ENCODE measurements around the gene MANF.

Gene MANF

GRCh38 chr3:51374456-51374855 is 10.6 kb upstream of the MANF start:
- Histone ChIP-seq H3K36me3 (ENCODE audit: control insufficient read depth, insufficient read depth, low read length) (no peaks in the 10 kb centered on the region), H3K27me3 (replicated peaks; ENCODE audit: control insufficient read depth, insufficient read depth, low read length) (peaks cover 1% of the 10 kb centered on the region), H3K4me3 (replicated peaks; ENCODE audit: low read depth, low read length) (no peak overlapping the region)
- TF ChIP-seq, protein P1, sequence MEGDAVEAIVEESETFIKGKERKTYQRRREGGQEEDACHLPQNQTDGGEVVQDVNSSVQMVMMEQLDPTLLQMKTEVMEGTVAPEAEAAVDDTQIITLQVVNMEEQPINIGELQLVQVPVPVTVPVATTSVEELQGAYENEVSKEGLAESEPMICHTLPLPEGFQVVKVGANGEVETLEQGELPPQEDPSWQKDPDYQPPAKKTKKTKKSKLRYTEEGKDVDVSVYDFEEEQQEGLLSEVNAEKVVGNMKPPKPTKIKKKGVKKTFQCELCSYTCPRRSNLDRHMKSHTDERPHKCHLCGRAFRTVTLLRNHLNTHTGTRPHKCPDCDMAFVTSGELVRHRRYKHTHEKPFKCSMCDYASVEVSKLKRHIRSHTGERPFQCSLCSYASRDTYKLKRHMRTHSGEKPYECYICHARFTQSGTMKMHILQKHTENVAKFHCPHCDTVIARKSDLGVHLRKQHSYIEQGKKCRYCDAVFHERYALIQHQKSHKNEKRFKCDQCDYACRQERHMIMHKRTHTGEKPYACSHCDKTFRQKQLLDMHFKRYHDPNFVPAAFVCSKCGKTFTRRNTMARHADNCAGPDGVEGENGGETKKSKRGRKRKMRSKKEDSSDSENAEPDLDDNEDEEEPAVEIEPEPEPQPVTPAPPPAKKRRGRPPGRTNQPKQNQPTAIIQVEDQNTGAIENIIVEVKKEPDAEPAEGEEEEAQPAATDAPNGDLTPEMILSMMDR (IDR thresholded peaks at IDR 0.05; ENCODE audit: insufficient read depth, low read length, poor library complexity, severe bottlenecking), result no peak
- no peak for DNase-seq (ENCODE audit: extremely low read depth, insufficient read length)

DNA sequence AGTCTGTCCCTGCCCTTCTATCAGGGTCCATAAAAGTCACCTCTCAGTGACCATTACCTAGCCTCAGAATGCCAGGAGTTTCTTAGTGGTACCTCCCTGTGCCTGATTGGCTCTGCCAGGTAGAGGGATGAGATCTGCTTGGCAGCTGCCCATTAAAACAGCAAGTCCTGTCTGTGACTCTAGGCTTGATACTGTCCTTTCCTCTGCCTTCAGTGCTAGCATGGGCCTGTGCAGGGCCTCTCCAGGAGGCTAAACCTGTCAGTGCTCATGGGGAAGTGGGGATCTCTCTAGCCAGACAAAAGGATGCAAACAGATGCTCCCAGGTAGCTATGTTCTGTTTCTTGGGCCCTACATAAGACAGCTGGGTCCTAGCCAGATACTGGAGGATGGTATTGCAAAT is 10.0 kb upstream of the MANF start:
- Histone ChIP-seq H3K4me3 (replicated peaks; ENCODE audit: low read depth, low read length) (no peak overlapping the region), H3K36me3 (ENCODE audit: control insufficient read depth, insufficient read depth, low read length) (no peaks in the 10 kb centered on the region), H3K27me3 (replicated peaks; ENCODE audit: control insufficient read depth, insufficient read depth, low read length) (peaks cover 1% of the 10 kb centered on the region)
- DNase-seq (ENCODE audit: extremely low read depth, insufficient read length), result no peak
- TF ChIP-seq, protein P1 (IDR thresholded peaks at IDR 0.05; ENCODE audit: insufficient read depth, low read length, poor library complexity, severe bottlenecking), result no peak

DNA sequence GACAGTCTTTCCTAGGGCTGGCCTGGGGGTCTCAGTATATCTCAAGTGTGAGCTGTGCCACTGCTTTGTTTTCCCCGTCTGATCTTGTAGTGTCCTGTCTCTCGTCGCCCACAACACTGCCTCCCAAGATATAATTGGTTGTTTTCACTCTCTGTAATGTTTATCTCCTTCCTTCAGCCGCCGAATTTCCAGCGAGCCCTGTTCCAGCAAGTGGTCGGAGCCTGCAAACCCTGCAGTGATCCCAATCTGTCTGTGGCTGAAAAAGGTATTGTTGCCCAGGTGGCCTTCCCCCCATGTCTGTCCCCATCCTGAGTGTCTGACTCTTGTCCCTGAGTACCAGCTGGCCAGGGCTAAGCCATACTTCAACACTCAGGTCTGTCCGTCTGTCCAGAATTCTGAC is 9.5 kb upstream of the MANF start:
- Histone ChIP-seq H3K36me3 (ENCODE audit: control insufficient read depth, insufficient read depth, low read length) (no peaks in the 10 kb centered on the region), H3K4me3 (replicated peaks; ENCODE audit: low read depth, low read length) (no peak overlapping the region), H3K27me3 (replicated peaks; ENCODE audit: control insufficient read depth, insufficient read depth, low read length) (peaks cover 1% of the 10 kb centered on the region)
- TF ChIP-seq, protein P1 (IDR thresholded peaks at IDR 0.05; ENCODE audit: insufficient read depth, low read length, poor library complexity, severe bottlenecking), result no peak
- no peak for DNase-seq (ENCODE audit: extremely low read depth, insufficient read length)

- TF ChIP-seq, protein P1 (IDR thresholded peaks at IDR 0.05; ENCODE audit: insufficient read depth, low read length, poor library complexity, severe bottlenecking), result no peak
- DNase-seq (ENCODE audit: extremely low read depth, insufficient read length), result no peak
- Histone ChIP-seq H3K4me3 (replicated peaks; ENCODE audit: low read depth, low read length) (no peak overlapping the region), H3K36me3 (ENCODE audit: control insufficient read depth, insufficient read depth, low read length) (no peaks in the 10 kb centered on the region), H3K27me3 (replicated peaks; ENCODE audit: control insufficient read depth, insufficient read depth, low read length) (peaks cover 1% of the 10 kb centered on the region)
Measured at GRCh38 chr3:51378065-51378464, 7.0 kb upstream of the MANF start.

DNA sequence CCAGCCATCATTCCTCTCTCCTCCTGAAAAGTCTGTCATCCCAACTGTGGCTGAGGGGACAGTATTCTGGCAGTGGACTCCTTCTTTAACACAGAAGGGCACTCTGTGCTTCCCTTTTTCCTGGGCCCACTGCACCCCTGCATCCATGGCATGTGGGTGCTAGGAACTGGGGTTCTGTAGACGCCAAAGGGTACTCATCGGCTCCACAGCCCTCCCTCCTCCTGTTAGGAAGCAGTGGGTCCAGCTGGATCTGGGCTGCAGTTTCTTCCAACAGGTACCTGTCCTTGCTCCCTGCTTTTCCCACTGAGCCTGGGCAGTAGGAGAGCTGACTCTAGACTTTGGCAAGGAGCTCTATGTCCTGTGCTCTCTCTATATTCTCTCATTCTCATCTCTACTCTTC is 6.4 kb upstream of the MANF start:
- DNase-seq (ENCODE audit: extremely low read depth, insufficient read length), result no peak
- Histone ChIP-seq H3K27me3 (replicated peaks; ENCODE audit: control insufficient read depth, insufficient read depth, low read length) (peaks cover 1% of the 10 kb centered on the region), H3K4me3 (replicated peaks; ENCODE audit: low read depth, low read length) (no peak overlapping the region), H3K36me3 (ENCODE audit: control insufficient read depth, insufficient read depth, low read length) (no peaks in the 10 kb centered on the region)
- TF ChIP-seq, protein P1 (IDR thresholded peaks at IDR 0.05; ENCODE audit: insufficient read depth, low read length, poor library complexity, severe bottlenecking), result no peak

GRCh38 chr3:51379301-51379700 is 5.8 kb upstream of the MANF start:
- TF ChIP-seq, protein P1 (IDR thresholded peaks at IDR 0.05; ENCODE audit: insufficient read depth, low read length, poor library complexity, severe bottlenecking), result no peak
- H3K36me3 ChIP-seq (ENCODE audit: control insufficient read depth, insufficient read depth, low read length), result no peaks in the 10 kb centered on the region
- no peak overlapping the region for H3K4me3 ChIP-seq (replicated peaks; ENCODE audit: low read depth, low read length)
- no peaks in the 10 kb centered on the region; the same call in 1 of the 2 replicates for H3K27me3 ChIP-seq (replicated peaks; ENCODE audit: control insufficient read depth, insufficient read depth, low read length)
- DNase-seq (ENCODE audit: extremely low read depth, insufficient read length), result no peak

Data from GM06990 (cell line).